Gastrocnemius medialis (tissue), 4 donors: ENCODE data around the gene TAF1B. TPM values are rescaled to one million over a fixed set of nuclear protein-coding genes. Genes with fewer than 3 reads are reported as not detected.

Source experiments
- ATAC-seq, 2 donors: fragments of 150-250 bp; one replicate each; pipeline ENCODE4 v1.9.1; 2016
- DNase-seq, 2 donors: peaks; one replicate each; pipeline ENCODE4 v3.0.0-alpha.2; 2019
- H3K27ac ChIP-seq, 4 donors: fragments of 200-600 bp; sonication (generic); 1 replicate in 1 of 4; 2 replicates in 3 of 4; pipeline ENCODE4 v1.5.1; 2016 to 2018; ENCODE audit warnings: mild to moderate bottlenecking in 2 of 4, moderate library complexity in 1 of 4
- H3K27me3 ChIP-seq, 3 donors: fragments of 200-600 bp; sonication (generic) in 2 of 3; 1 replicate in 1 of 3; 2 replicates in 2 of 3; pipeline versions ENCODE4 v1.5.1 to v1.6.0; 2016 to 2019; ENCODE audit warnings: mild to moderate bottlenecking in 1 of 3, moderate library complexity in 1 of 3
- H3K36me3 ChIP-seq, 2 donors: fragments of 200-600 bp; sonication (generic) in 1 of 2; one replicate each; pipeline ENCODE4 v1.5.1; 2017 to 2018
- H3K4me1 ChIP-seq, 2 donors: fragments of 200-600 bp; sonication (generic) in 1 of 2; one replicate each; pipeline ENCODE4 v1.5.1; 2016 to 2017; ENCODE audit warnings: mild to moderate bottlenecking in 2 of 2
- H3K4me3 ChIP-seq, 4 donors: fragments of 200-600 bp; sonication (generic) in 3 of 4; 1 replicate in 1 of 4; 2 replicates in 3 of 4; pipeline ENCODE4 v1.5.1; 2016 to 2019; ENCODE audit warnings: mild to moderate bottlenecking in 2 of 4
- H3K9me3 ChIP-seq, 3 donors: fragments of 200-600 bp; sonication (generic) in 2 of 3; 1 replicate in 1 of 3; 2 replicates in 2 of 3; pipeline ENCODE4 v1.5.1; 2016 to 2019
- POLR2A ChIP-seq, 2 donors: fragments of 450-650 bp; IDR thresholded peaks; one replicate each; pipeline ENCODE4 v1.6.1; 2017; ENCODE audit warnings: antibody characterized with exemption in 2 of 2, mild to moderate bottlenecking in 2 of 2, moderate library complexity in 2 of 2
- in situ Hi-C, 4 donors: fragments of 200-750 bp; cut with MboI; loops; one replicate each; pipeline versions ENCODE4 v1.15.0 to v1.8.0; 2017; ENCODE audit warnings: low sequenced_read_pairs in 4 of 4
- intact Hi-C: fragments of 100-400 bp; cut with DNase I; formaldehyde crosslinking; loops from one replicate; pipeline ENCODE4 v1.15.1; 2023; ENCODE audit warnings: low total_unique reads
- total RNA-seq, 4 donors: library from RNA; depleted of rRNA; stranded (reverse); fragments of >200 nt; gene quantifications; one replicate each; pipeline versions ENCODE4 v1.1.0 to v1.2.3, GENCODE V29; 2016
- TF ChIP-seq, protein P1 (sequence below), 5 experiments: fragments of 450-650 bp in 3 of 5; fragments of 200-600 bp in 2 of 5; sonication (generic) in 2 of 5; IDR thresholded peaks in 4 of 5; conservative IDR thresholded peaks in 1 of 5; 1 replicate in 4 of 5; 2 replicates in 1 of 5; pipeline ENCODE4 v1.5.1; 2016 to 2019; ENCODE audit warnings: antibody characterized with exemption in 5 of 5, mild to moderate bottlenecking in 3 of 5, moderate library complexity in 3 of 5

Gene TAF1B
- total RNA-seq, 4 donors from 2014 or later: 5.0 to 8.4 (median 7.3) TPM

DNA sequence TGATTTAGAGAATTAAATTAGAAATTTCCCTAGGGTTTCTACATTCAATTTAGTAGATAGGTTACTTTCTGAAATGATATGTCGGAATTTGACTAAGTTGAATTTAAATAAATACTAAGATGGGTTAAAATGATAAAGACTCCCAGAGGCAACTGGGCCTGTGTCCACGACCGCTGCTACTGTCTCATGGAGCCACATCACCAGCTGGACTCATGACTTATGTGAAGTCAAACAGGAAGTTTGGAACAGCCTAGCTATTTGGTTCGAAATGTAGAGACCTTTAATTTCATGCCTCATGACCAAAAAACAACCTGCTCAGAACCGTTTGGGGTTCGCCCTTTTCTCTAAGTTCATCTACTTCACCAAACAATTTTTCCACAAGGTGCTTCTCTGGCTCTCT lies 130.4 kb downstream of the TAF1B start:
- Histone ChIP-seq H3K9me3 (no peaks in the 10 kb centered on the region), H3K27me3 (no peaks in the 10 kb centered on the region), H3K36me3 (no peaks in the 10 kb centered on the region), H3K27ac (no peak overlapping the region), H3K4me1 (peaks cover 6 to 7% of the 10 kb centered on the region in 2 donors), H3K4me3 (no peak overlapping the region)
- DNase-seq: no peak
- intact Hi-C loops: no loop called here
- TF ChIP-seq, protein P1, sequence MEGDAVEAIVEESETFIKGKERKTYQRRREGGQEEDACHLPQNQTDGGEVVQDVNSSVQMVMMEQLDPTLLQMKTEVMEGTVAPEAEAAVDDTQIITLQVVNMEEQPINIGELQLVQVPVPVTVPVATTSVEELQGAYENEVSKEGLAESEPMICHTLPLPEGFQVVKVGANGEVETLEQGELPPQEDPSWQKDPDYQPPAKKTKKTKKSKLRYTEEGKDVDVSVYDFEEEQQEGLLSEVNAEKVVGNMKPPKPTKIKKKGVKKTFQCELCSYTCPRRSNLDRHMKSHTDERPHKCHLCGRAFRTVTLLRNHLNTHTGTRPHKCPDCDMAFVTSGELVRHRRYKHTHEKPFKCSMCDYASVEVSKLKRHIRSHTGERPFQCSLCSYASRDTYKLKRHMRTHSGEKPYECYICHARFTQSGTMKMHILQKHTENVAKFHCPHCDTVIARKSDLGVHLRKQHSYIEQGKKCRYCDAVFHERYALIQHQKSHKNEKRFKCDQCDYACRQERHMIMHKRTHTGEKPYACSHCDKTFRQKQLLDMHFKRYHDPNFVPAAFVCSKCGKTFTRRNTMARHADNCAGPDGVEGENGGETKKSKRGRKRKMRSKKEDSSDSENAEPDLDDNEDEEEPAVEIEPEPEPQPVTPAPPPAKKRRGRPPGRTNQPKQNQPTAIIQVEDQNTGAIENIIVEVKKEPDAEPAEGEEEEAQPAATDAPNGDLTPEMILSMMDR (IDR thresholded peaks at IDR 0.05 in 4 of 5, conservative IDR thresholded peaks at IDR 0.05 in 1 of 5): no peak
- TF ChIP-seq POLR2A (IDR thresholded peaks at IDR 0.05): no peak
- in situ Hi-C loops: no loop called here
- ATAC-seq: no peak

DNA sequence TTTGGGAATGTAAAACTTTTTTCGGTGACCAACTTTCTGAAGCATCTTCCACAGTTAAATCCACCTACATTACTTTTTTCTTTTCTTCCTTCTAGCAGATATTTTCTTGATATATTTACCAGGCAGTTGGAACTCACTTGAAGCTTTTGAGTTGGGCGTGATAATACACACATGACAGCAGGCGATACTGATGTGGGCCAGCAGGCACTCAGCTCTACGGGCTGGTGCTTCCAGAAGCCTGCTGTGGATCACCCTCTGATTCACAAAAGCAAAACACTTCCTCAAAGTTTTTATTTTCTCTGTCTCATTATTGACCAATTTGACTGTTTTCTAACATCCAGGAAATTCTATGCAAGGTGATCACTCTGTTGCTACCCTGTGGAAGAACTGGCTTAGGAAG lies 131.1 kb downstream of the TAF1B start:
- DNase-seq (no peak), ATAC-seq (no peak)
- in situ Hi-C loops: no loop called here
- Histone ChIP-seq H3K27me3 (no peaks in the 10 kb centered on the region), H3K4me1 (peaks cover 6 to 7% of the 10 kb centered on the region in 2 donors), H3K27ac (no peak overlapping the region), H3K9me3 (no peaks in the 10 kb centered on the region), H3K36me3 (no peaks in the 10 kb centered on the region), H3K4me3 (no peak overlapping the region)
- TF ChIP-seq, protein P1 (IDR thresholded peaks at IDR 0.05 in 4 of 5, conservative IDR thresholded peaks at IDR 0.05 in 1 of 5): no peak
- no peak for TF ChIP-seq POLR2A (IDR thresholded peaks at IDR 0.05)
- intact Hi-C loops: no loop called here

GRCh38 chr2:9975328-9975727 lies 132.1 kb downstream of the TAF1B start:
- TF ChIP-seq, protein P1 (IDR thresholded peaks at IDR 0.05 in 4 of 5, conservative IDR thresholded peaks at IDR 0.05 in 1 of 5): no peak
- no peak for TF ChIP-seq POLR2A (IDR thresholded peaks at IDR 0.05)
- no peak overlapping the region for H3K4me3 ChIP-seq
- DNase-seq (no peak), ATAC-seq (no peak)
- no peak overlapping the region for H3K27ac ChIP-seq
- peaks cover 6 to 7% of the 10 kb centered on the region in 2 donors for H3K4me1 ChIP-seq
- H3K36me3 ChIP-seq: no peaks in the 10 kb centered on the region
- H3K9me3 ChIP-seq: no peaks in the 10 kb centered on the region
- in situ Hi-C loops (no loop called here), intact Hi-C loops (no loop called here)
- H3K27me3 ChIP-seq: no peaks in the 10 kb centered on the region

- Histone ChIP-seq H3K9me3 (no peaks in the 10 kb centered on the region), H3K36me3 (no peaks in the 10 kb centered on the region), H3K27ac (no peak overlapping the region), H3K27me3 (no peaks in the 10 kb centered on the region), H3K4me1 (peaks cover 6 to 7% of the 10 kb centered on the region in 2 donors), H3K4me3 (no peak overlapping the region)
- ATAC-seq: peak; percentile 94 to 99
- in situ Hi-C loops (no loop called here), intact Hi-C loops (no loop called here)
- TF ChIP-seq POLR2A (IDR thresholded peaks at IDR 0.05): no peak
- TF ChIP-seq, protein P1 (IDR thresholded peaks at IDR 0.05 in 4 of 5, conservative IDR thresholded peaks at IDR 0.05 in 1 of 5): no peak
- DNase-seq: peak in 1 of 2 donors; percentile 39
Observed at GRCh38 chr2:9975805-9976447, 132.7 kb downstream of the TAF1B start.

- intact Hi-C loops: no loop called here
- no peaks in the 10 kb centered on the region for H3K27me3 ChIP-seq
- H3K36me3 ChIP-seq: no peaks in the 10 kb centered on the region
- no peak for DNase-seq
- no peak for TF ChIP-seq POLR2A (IDR thresholded peaks at IDR 0.05)
- TF ChIP-seq, protein P1 (IDR thresholded peaks at IDR 0.05 in 4 of 5, conservative IDR thresholded peaks at IDR 0.05 in 1 of 5): no peak
- H3K27ac ChIP-seq: no peak overlapping the region
- H3K9me3 ChIP-seq: no peaks in the 10 kb centered on the region
- no peak for ATAC-seq
- H3K4me3 ChIP-seq: no peak overlapping the region
- peaks cover 16 to 19% of the 10 kb centered on the region in 2 donors for H3K4me1 ChIP-seq
- in situ Hi-C loops: loop anchor here in 2 of 4 donors (5.0 kb wide), 1 partner anchor 67 kb away; no protein-coding TSS in a partner anchor
Observed at GRCh38 chr2:9979977-9980376, 136.7 kb downstream of the TAF1B start.
